HG03139 (cell line): ENCODE measurements around the gene MCTP2.
A peak's percentile ranks its signal among the peaks of the same experiment; 100 is the strongest.
"Not testable (repeated sequence)": the region's sequence is repeated elsewhere in the genome, so short reads cannot be mapped to it uniquely, and the experiment has no call there.

ENCODE experiments used
- ATAC-seq: cut with Tn5 transposase; IDR thresholded peaks from one replicate; pipeline ENCODE4 v1.9.1; 2021; ENCODE audit not compliant: unreplicated experiment

The MCTP2 gene

DNA sequence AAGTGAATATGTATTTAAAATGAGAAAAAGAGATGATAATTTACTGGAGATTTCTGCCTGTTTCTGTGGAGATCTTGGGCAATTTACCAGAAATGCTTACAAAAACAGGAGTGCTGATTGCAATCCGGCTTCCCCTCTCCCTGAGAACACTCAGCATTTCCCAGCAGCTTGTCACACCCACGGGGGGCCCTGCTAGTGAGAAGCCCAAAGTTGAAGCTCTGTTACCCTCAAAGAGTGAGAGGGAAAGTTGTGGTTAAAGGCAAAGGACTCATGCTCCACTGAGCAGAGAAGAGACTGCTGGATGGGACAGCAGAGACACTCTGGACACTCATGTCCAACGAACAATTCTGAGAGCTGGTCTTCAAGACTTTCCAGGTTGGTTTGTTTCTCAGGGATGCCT is 2.9 kb downstream of the MCTP2 start:
- ATAC-seq, result no peak

- ATAC-seq, result no peak
These were observed 3.7 kb downstream of the MCTP2 start for GRCh38 chr15:94235041-94235440.

DNA sequence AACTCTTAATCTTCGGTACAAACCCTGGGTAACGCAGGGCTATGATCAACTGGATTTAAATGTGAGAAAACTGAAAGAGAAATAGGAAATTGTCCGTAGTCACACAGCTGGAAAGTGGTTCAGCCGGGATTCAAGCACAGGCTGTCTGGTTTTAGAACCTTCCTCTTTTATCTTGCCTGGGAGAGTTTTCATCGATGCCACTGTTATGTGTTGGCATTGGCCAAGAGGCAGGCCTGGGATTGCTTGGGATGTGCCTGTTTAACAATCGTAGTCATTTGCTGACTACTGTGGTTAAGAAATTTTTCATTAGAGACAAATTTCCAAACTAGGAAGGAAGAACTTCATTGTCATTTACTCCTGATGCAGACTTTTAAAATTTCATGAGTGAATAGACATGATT is 4.3 kb downstream of the MCTP2 start:
- ATAC-seq, result no peak

DNA sequence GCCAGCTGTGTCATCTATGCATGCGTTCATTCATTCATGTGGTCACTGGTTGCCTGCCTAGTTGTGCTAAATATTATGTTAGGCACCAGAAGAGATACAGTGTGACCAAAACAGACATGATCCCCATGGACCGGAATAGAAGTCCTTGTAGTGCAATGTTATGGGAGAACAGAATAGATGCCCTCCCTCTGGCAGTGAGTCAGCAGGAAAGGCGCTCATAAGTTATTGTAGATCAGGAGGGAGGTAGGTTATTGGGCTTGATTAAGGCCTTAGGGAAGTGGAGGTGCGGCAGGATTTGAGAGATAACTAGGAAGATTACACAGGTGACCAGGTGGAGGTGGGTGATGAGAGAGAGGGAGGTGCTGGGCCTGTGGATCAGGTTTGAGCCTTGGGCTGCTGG is 5.2 kb downstream of the MCTP2 start:
- no peak for ATAC-seq

- ATAC-seq, result no peak
These were observed 6.5 kb downstream of the MCTP2 start for GRCh38 chr15:94237903-94238302.

- ATAC-seq, result peak; percentile 68
These were observed 7.3 kb downstream of the MCTP2 start for GRCh38 chr15:94238539-94239118.

GRCh38 chr15:94239474-94239873 is 8.1 kb downstream of the MCTP2 start:
- no peak for ATAC-seq

GRCh38 chr15:94240480-94240879 is 9.1 kb downstream of the MCTP2 start:
- ATAC-seq, result no peak

GRCh38 chr15:94242257-94242656 is 10.9 kb downstream of the MCTP2 start:
- no peak for ATAC-seq

DNA sequence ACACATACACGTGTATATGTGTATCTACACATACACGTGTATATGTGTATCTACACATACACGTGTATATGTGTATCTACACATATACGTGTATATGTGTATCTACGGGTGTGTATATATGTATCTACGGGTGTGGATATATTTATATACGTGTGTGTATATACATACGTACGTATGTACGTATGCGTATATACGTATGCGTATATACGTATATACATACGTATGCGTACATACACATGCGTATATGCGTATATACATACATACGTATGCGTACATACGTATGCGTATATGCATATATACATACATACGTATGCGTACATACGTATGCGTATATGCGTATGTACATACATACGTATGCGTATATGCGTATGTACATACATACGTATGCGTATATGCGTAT is 11.6 kb downstream of the MCTP2 start:
- not testable (repeated sequence) for ATAC-seq

GRCh38 chr15:94243418-94243817 is 12.1 kb downstream of the MCTP2 start:
- no peak for ATAC-seq

GRCh38 chr15:94246016-94246415 is 14.7 kb downstream of the MCTP2 start:
- no peak for ATAC-seq

DNA sequence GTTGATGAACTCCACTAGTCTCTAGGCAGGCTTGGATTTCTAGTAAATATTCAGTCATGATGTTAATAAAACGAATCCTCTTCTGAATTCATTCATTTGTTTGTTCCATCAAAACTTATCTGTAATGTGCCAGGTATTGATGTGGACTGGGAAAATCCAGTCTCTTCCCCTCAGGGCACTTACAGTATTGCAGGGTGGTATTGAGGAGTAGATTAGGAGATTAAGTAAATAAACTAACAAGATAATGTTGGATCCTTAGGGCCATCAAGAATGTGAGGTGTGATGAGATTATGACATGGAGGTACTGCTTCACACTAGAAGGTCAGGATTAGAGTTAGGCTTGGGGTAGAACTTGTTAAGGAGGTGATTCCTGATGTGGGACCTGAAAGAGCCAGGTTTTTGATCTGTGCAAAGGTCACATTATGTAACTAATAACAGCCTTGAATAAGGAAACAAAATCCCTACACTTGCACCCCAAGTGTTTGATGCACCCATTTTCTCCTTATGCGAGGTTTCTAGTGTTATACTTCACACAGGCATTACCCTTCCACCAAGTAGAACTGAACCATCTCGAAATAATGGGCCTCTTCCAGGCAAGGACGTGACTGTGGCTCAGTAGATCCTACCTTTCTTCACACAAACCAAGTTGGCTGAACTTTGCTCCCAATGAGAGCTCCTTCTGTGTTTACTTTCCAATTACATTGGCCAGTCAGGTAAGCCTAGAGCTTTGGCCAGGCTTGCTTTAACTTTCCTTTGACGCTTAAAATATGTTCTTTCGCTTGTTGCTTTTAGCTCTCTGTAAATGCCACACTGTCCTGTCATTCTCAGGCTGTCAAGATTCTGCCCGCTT is 16.7 kb downstream of the MCTP2 start:
- no peak for ATAC-seq

- no peak for ATAC-seq
These were observed 19.4 kb downstream of the MCTP2 start for GRCh38 chr15:94250801-94251200.

DNA sequence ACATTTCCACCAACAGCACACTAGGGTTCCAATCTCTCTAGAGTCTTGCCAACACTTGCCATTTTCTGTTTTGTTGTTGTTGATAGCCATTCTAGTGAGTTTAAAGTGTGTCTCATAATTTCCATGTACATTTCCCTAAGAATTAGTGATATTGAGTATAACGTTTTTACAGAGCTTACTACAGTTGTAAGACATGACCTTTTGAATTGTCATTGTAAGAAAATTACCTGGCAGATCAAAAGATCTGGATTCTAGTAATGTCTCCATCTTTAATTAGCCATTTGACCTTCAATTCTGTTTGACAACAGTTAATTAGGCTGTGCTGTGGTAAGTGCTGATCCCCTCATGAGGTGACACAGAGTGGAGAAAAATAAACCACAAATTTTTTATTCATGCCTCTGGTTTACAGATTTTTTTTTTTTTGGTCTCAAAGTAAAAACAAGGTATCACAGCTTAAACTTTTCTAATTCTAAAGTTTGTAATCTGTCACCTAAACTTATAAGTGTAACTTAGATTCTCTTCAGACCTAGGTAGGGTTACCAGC is 20.9 kb downstream of the MCTP2 start:
- no peak for ATAC-seq

DNA sequence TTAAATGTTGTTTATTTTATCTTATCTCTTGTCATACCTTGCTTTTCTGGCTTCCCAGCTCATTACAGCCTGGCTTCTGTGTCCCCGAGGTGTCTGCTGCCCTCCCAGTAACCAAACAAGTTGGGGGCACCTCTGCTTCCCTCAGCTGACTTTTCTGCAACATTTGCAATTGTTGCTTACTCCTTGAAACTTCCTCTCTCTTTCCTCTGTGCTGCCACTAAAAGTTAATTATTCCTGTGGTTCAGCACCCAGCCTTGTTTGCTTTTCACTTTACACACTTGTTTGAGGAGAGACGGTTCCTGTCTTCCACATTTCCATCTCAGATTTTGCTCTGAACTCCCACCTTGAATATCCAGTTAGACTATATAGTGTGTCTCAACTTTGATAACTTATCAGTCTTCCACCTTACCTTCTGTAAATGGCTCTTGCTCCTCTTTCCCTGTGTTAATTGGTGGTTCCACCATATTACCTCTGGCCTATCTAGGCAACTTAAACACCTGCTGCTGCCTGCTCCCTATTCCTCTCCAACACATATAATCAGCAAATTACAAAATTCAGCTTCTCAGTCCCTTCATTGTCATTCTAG is 21.6 kb downstream of the MCTP2 start:
- ATAC-seq, result no peak

GRCh38 chr15:94253742-94254141 is 22.4 kb downstream of the MCTP2 start:
- peak; percentile 53 for ATAC-seq

- no peak for ATAC-seq
These were observed 24.2 kb downstream of the MCTP2 start for GRCh38 chr15:94255540-94255939.

GRCh38 chr15:94256511-94256910 is 25.1 kb downstream of the MCTP2 start:
- ATAC-seq, result no peak

DNA sequence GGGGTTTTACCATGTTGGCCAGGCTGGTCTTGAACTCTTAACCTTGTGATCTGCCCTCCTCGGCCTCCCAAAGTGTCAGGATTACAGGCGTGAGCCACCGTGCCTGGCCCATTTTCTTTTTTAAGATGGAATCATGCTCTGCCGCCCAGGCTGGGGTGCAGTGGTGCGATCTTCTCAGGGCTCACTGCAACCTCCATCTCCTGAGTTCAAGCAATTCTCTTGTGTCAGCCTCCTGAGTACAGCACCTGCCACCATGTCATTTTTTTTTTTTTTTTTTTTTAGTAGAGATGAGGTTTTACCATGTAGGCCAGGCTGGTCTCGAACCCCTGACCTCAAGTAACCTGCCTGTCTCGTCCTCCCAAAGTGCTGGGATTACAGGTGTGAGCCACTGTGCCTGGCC is 26.4 kb downstream of the MCTP2 start:
- not testable (repeated sequence) for ATAC-seq

DNA sequence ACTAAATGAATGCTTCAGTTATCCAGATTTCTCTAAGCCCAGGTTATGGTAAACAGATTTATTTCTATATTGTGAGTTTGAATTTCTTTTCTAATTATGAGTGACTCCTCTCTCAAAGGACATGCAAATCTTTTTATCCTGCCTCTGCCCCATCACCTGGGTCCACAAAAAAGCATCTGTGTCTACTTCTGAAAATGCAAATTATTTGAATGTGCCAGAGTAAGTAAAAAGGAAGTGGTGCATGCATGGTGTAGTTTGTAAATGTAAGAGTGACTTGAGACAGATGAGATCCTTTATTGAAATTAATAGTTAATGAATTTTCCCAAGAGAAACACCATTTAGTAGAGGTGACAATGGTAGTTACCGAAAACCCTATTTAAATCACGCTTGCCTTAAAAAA is 26.9 kb downstream of the MCTP2 start:
- ATAC-seq, result peak; percentile 68
